Ovary (tissue), 3 donors: ENCODE results near the gene HSPA12B.

Experiments
- CTCF ChIP-seq, 3 donors: fragments of 450-650 bp in 2 of 3; fragments of 200-600 bp in 1 of 3; IDR thresholded peaks; one replicate each; pipeline versions ENCODE4 v1.5.1 to v1.8.0; 2016 to 2022; ENCODE audit warnings: antibody characterized with exemption in 3 of 3, mild to moderate bottlenecking in 1 of 3
- EP300 ChIP-seq: sonication (generic); formaldehyde crosslinking; IDR thresholded peaks from one replicate; pipeline ENCODE4 v1.6.1; 2017; ENCODE audit warnings: antibody characterized with exemption
- POLR2A ChIP-seq: fragments of 450-650 bp; IDR thresholded peaks from one replicate; pipeline ENCODE4 v1.6.1; 2017; ENCODE audit warnings: antibody characterized with exemption, mild to moderate bottlenecking, moderate library complexity
- donor health status: DM: no; HTN: no; CAD: no.

GRCh38 chr20:3796477-3797225 is 64.2 kb downstream of the HSPA12B start:
- TF ChIP-seq CTCF (IDR thresholded peaks at IDR 0.05) (no peak), POLR2A (no peak), EP300 (no peak)
